Skeletal muscle tissue (tissue), 4 donors: ENCODE data around the gene KRTAP4-1. TPM values are rescaled to one million over a fixed set of nuclear protein-coding genes. Genes with fewer than 3 reads are reported as not detected.
"Not testable (repeated sequence)": the region's sequence is repeated elsewhere in the genome, so short reads cannot be mapped to it uniquely, and the experiment has no call there.

ENCODE experiments used
- H3K27ac ChIP-seq: one replicate; pipeline ENCODE4 v1.7.0; 2013; ENCODE audit warnings: mild to moderate bottlenecking, low read depth, low read length, inconsistent platforms
- H3K27me3 ChIP-seq, 3 donors: one replicate each; pipeline ENCODE4 v1.7.0; 2013; ENCODE audit warnings: low read length in 3 of 3; ENCODE audit not compliant: control insufficient read depth in 3 of 3, insufficient read depth in 3 of 3
- H3K36me3 ChIP-seq, 3 donors: one replicate each; pipeline ENCODE4 v1.7.0; 2013; ENCODE audit warnings: low read length in 3 of 3; ENCODE audit not compliant: control insufficient read depth in 3 of 3, insufficient read depth in 3 of 3
- H3K4me1 ChIP-seq, 3 donors: one replicate each; pipeline ENCODE4 v1.7.0; 2013; ENCODE audit warnings: low read length in 3 of 3, mild to moderate bottlenecking in 3 of 3; ENCODE audit not compliant: control insufficient read depth in 3 of 3, insufficient read depth in 3 of 3
- H3K4me3 ChIP-seq, 3 donors: one replicate each; pipeline ENCODE4 v1.7.0; 2013; ENCODE audit warnings: low read length in 3 of 3
- H3K9ac ChIP-seq, 3 donors: one replicate each; pipeline ENCODE4 v1.7.0; 2013; ENCODE audit warnings: low read length in 3 of 3, mild to moderate bottlenecking in 3 of 3, moderate library complexity in 2 of 3, low read depth in 1 of 3
- H3K9me3 ChIP-seq, 3 donors: one replicate each; pipeline ENCODE4 v1.7.0; 2013; ENCODE audit warnings: low read length in 3 of 3; ENCODE audit not compliant: control insufficient read depth in 3 of 3
- total RNA-seq: library from RNA; depleted of rRNA; stranded (reverse); fragments of >200 nt; gene quantifications from one replicate; pipeline ENCODE4 v1.2.3, GENCODE V29; 2014
- donor health status: Osteomylitis.

KRTAP4-1 gene
- total RNA-seq, 1 donor from 2014 or later: not detected

- Histone ChIP-seq H3K9me3 (no peaks in the 10 kb centered on the region), H3K9ac (no peak within 1 kb of the TSS), H3K4me3 (no peak within 1 kb of the TSS), H3K27ac (no peak within 1 kb of the TSS), H3K36me3 (no peaks in the 10 kb centered on the region), H3K27me3 (peaks cover 5 to 9% (median 7%) of the 10 kb centered on the region in 3 donors), H3K4me1 (no peaks in the 10 kb centered on the region)
Observed at GRCh38 chr17:41177727-41178271, 6.9 kb downstream of the KRTAP4-1 start, which contains the start of gene KRTAP4-2. Gene KRTAP4-2, minus strand, starts transcription at chr17:41178221. Its CDS starts 57 bp downstream, at chr17:41178164.

GRCh38 chr17:41176744-41177387 is 7.8 kb downstream of the KRTAP4-1 start:
- no peak overlapping the region for H3K4me3 ChIP-seq
- H3K4me1 ChIP-seq: no peaks in the 10 kb centered on the region
- no peak overlapping the region for H3K9ac ChIP-seq
- no peaks in the 10 kb centered on the region for H3K36me3 ChIP-seq
- H3K27ac ChIP-seq: no peak overlapping the region
- no peaks in the 10 kb centered on the region for H3K9me3 ChIP-seq
- H3K27me3 ChIP-seq: peaks cover 5 to 9% (median 7%) of the 10 kb centered on the region in 3 donors

- Histone ChIP-seq H3K9ac (no peak overlapping the region), H3K27me3 (peaks cover 5 to 7% (median 5%) of the 10 kb centered on the region in 3 donors), H3K4me3 (no peak overlapping the region), H3K9me3 (no peaks in the 10 kb centered on the region), H3K36me3 (no peaks in the 10 kb centered on the region), H3K4me1 (no peaks in the 10 kb centered on the region), H3K27ac (no peak overlapping the region)
Observed at GRCh38 chr17:41171886-41172285, 12.8 kb downstream of the KRTAP4-1 start.

- Histone ChIP-seq H3K36me3 (no peaks in the 10 kb centered on the region), H3K9ac (no peak within 1 kb of the TSS), H3K4me1 (no peaks in the 10 kb centered on the region), H3K27ac (no peak within 1 kb of the TSS), H3K9me3 (no peaks in the 10 kb centered on the region), H3K4me3 (no peak within 1 kb of the TSS), H3K27me3 (no peaks in the 10 kb centered on the region)
Observed at GRCh38 chr17:41168121-41168520, 16.6 kb downstream of the KRTAP4-1 start, which contains the start of gene KRTAP4-3. Gene KRTAP4-3, minus strand, starts transcription at chr17:41168221. Its CDS starts 49 bp downstream, at chr17:41168172.

GRCh38 chr17:41167561-41167960 is 17.1 kb downstream of the KRTAP4-1 start:
- Histone ChIP-seq H3K36me3 (no peaks in the 10 kb centered on the region), H3K27ac (no peak overlapping the region), H3K9ac (no peak overlapping the region), H3K4me1 (no peaks in the 10 kb centered on the region), H3K9me3 (no peaks in the 10 kb centered on the region), H3K4me3 (no peak overlapping the region), H3K27me3 (peaks cover 0 to 5% (median 0%) of the 10 kb centered on the region in 3 donors)

GRCh38 chr17:41163828-41164227 is 20.9 kb downstream of the KRTAP4-1 start:
- Histone ChIP-seq H3K27ac (no peak overlapping the region), H3K4me1 (no peaks in the 10 kb centered on the region), H3K4me3 (no peak overlapping the region), H3K36me3 (no peaks in the 10 kb centered on the region), H3K9ac (no peak overlapping the region), H3K9me3 (no peaks in the 10 kb centered on the region), H3K27me3 (peaks cover 5 to 14% (median 6%) of the 10 kb centered on the region in 3 donors)

- Histone ChIP-seq H3K36me3 (no peaks in the 10 kb centered on the region), H3K9ac (no peak within 1 kb of the TSS), H3K27ac (no peak within 1 kb of the TSS), H3K27me3 (peaks cover 5 to 16% (median 8%) of the 10 kb centered on the region in 3 donors), H3K4me1 (no peaks in the 10 kb centered on the region), H3K4me3 (no peak within 1 kb of the TSS), H3K9me3 (no peaks in the 10 kb centered on the region)
Observed at GRCh38 chr17:41160648-41161047, 24.1 kb downstream of the KRTAP4-1 start, which contains the start of gene KRTAP4-4. Gene KRTAP4-4, minus strand, starts transcription at chr17:41160748. Its CDS starts 57 bp downstream, at chr17:41160691.

- not testable (repeated sequence) for H3K36me3 ChIP-seq, H3K9ac ChIP-seq, H3K4me3 ChIP-seq, H3K27ac ChIP-seq, H3K9me3 ChIP-seq, H3K4me1 ChIP-seq
- peaks cover 5 to 16% (median 8%) of the 10 kb centered on the region in 3 donors for H3K27me3 ChIP-seq
Observed at GRCh38 chr17:41160190-41160589, 24.5 kb downstream of the KRTAP4-1 start.

- Histone ChIP-seq H3K9ac (no peak overlapping the region), H3K27ac (no peak overlapping the region), H3K9me3 (no peaks in the 10 kb centered on the region), H3K27me3 (peaks cover 2 to 4% (median 3%) of the 10 kb centered on the region in 3 donors), H3K36me3 (no peaks in the 10 kb centered on the region), H3K4me3 (no peak overlapping the region), H3K4me1 (no peaks in the 10 kb centered on the region)
Observed at GRCh38 chr17:41153856-41154255, 30.9 kb downstream of the KRTAP4-1 start.

GRCh38 chr17:41151525-41151924 is 33.2 kb downstream of the KRTAP4-1 start:
- Histone ChIP-seq H3K27me3 (peaks cover 0 to 3% (median 2%) of the 10 kb centered on the region in 3 donors), H3K9ac (no peak overlapping the region), H3K9me3 (no peaks in the 10 kb centered on the region), H3K4me3 (no peak overlapping the region), H3K27ac (no peak overlapping the region), H3K36me3 (no peaks in the 10 kb centered on the region), H3K4me1 (no peaks in the 10 kb centered on the region)
